ENCODE measurements around the gene DYNLT5.

GRCh38 chr1:66757722-66758240 is 5.5 kb downstream of the DYNLT5 start:
- no peak for TF ChIP-seq POLR2A (IDR thresholded peaks at IDR 0.05; ENCODE audit: low read depth)
- TF ChIP-seq CTCF (IDR thresholded peaks at IDR 0.05), result no peak
